H1 (cell line): ENCODE measurements around the gene SDSL.

ENCODE experiments used
- EZH2 ChIP-seq: fragments of 200-600 bp; sonication (generic); IDR thresholded peaks from 2 replicates; pipeline ENCODE4 v1.7.1; 2012; ENCODE audit warnings: low read depth, mild to moderate bottlenecking, moderate library complexity, low read length, inconsistent platforms; ENCODE audit not compliant: severe bottlenecking
- POLR2A ChIP-seq, 2 experiments: IDR thresholded peaks; 1 replicate in 1 of 2; 2 replicates in 1 of 2; pipeline ENCODE4 v1.6.1; 2011; ENCODE audit warnings: low read depth in 2 of 2, low read length in 2 of 2, mild to moderate bottlenecking in 2 of 2; ENCODE audit errors: control extremely low read depth in 1 of 2
- RAD21 ChIP-seq, 2 experiments: IDR thresholded peaks in 1 of 2; conservative IDR thresholded peaks in 1 of 2; 2 replicates each; pipeline ENCODE4 v1.6.1; 2011; ENCODE audit warnings: low read depth in 2 of 2, low read length in 2 of 2, improper control_type of control experiment in 1 of 2, inconsistent platforms in 1 of 2, mild to moderate bottlenecking in 1 of 2, moderate library complexity in 1 of 2
- RNF2 ChIP-seq: fragments of 200-900, 300-1000 bp; sonication (generic); IDR thresholded peaks from 2 replicates; pipeline ENCODE4 v1.7.1; 2016; ENCODE audit warnings: borderline replicate concordance, low read depth, mild to moderate bottlenecking, antibody characterized with exemption, low read length; ENCODE audit not compliant: poor library complexity, severe bottlenecking; ENCODE audit errors: missing control alignments
- TF ChIP-seq, protein P1 (sequence below), 3 experiments: IDR thresholded peaks; 1 replicate in 2 of 3; 2 replicates in 1 of 3; pipeline versions ENCODE4 v1.5.1 to v1.6.1; 2011; ENCODE audit warnings: low read length in 3 of 3, mild to moderate bottlenecking in 3 of 3, inconsistent platforms in 2 of 3, low read depth in 1 of 3, moderate library complexity in 1 of 3; ENCODE audit not compliant: insufficient read depth in 1 of 3; ENCODE audit errors: control extremely low read depth in 1 of 3
- TF ChIP-seq, protein P2 (sequence below): IDR thresholded peaks from 2 replicates; pipeline ENCODE4 v1.6.1; 2011; ENCODE audit warnings: low read length, improper control_type of control experiment

GRCh38 chr12:113471619-113472171, 49.5 kb downstream of the SDSL start, which contains the start of gene LHX5:
- TF ChIP-seq, protein P1, sequence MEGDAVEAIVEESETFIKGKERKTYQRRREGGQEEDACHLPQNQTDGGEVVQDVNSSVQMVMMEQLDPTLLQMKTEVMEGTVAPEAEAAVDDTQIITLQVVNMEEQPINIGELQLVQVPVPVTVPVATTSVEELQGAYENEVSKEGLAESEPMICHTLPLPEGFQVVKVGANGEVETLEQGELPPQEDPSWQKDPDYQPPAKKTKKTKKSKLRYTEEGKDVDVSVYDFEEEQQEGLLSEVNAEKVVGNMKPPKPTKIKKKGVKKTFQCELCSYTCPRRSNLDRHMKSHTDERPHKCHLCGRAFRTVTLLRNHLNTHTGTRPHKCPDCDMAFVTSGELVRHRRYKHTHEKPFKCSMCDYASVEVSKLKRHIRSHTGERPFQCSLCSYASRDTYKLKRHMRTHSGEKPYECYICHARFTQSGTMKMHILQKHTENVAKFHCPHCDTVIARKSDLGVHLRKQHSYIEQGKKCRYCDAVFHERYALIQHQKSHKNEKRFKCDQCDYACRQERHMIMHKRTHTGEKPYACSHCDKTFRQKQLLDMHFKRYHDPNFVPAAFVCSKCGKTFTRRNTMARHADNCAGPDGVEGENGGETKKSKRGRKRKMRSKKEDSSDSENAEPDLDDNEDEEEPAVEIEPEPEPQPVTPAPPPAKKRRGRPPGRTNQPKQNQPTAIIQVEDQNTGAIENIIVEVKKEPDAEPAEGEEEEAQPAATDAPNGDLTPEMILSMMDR (IDR thresholded peaks at IDR 0.05; ENCODE audit: control extremely low read depth in 1 of 3, insufficient read depth in 1 of 3, low read depth in 1 of 3, low read length in 3 of 3), result no peak
- no peak for TF ChIP-seq POLR2A (IDR thresholded peaks at IDR 0.05; ENCODE audit: control extremely low read depth in 1 of 2, low read depth in 2 of 2, low read length in 2 of 2)
- no peak for TF ChIP-seq EZH2
- no peak for TF ChIP-seq RAD21 (IDR thresholded peaks at IDR 0.05 in 1 of 2, conservative IDR thresholded peaks at IDR 0.05 in 1 of 2; ENCODE audit: low read depth in 2 of 2, low read length in 2 of 2)
- TF ChIP-seq, protein P2, sequence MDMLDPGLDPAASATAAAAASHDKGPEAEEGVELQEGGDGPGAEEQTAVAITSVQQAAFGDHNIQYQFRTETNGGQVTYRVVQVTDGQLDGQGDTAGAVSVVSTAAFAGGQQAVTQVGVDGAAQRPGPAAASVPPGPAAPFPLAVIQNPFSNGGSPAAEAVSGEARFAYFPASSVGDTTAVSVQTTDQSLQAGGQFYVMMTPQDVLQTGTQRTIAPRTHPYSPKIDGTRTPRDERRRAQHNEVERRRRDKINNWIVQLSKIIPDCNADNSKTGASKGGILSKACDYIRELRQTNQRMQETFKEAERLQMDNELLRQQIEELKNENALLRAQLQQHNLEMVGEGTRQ, result no peak
- no peak for TF ChIP-seq RNF2
